HepG2 (cell line): ENCODE measurements around the gene LHPP. TPM values are rescaled to one million over a fixed set of nuclear protein-coding genes. Genes with fewer than 3 reads are reported as not detected.

Source experiments
- ATAC-seq: fragments of 200-7000 bp; cut with Tn5 transposase; 3 replicates; pipeline ENCODE4 v1.9.1; 2020; ENCODE audit warnings: mild to moderate bottlenecking, moderate library complexity
- BruUV-seq: library from RNA; stranded (reverse); fragments of 400-500 nt; replicated peaks from 2 replicates; lab custom pipeline; 2021; lab: Mats Ljungman, UMichigan
- CTCF ChIA-PET: fragments of 300-600 bp; formaldehyde crosslinking; extraction: SDS; loops from one replicate; lab custom pipeline; 2021; ENCODE audit warnings: low total read pairs, inconsistent platforms, low intra/inter-chr PET ratio; lab: Yijun Ruan, JAX
- POLR2A ChIA-PET: fragments of 350-600 bp; sonication (Branson Sonifier 250); formaldehyde crosslinking; loops from one replicate; lab custom pipeline; 2020; ENCODE audit warnings: antibody characterized with exemption, inconsistent platforms; lab: Yijun Ruan, JAX
- DNase-seq: peaks from one replicate; pipeline ENCODE4 v3.0.0-alpha.2; 2015; ENCODE audit warnings: low spot score
- FAIRE-seq: peaks from 3 replicates; lab custom pipeline; 2011; peaks lifted over from hg19 to GRCh38; lab: Jason Lieb, UNC
- H2AFZ ChIP-seq: one replicate; pipeline ENCODE4 v1.6.1; 2011; ENCODE audit warnings: low read length, inconsistent platforms
- H3K27ac ChIP-seq: fragments of 300-600 bp; 3 replicates; pipeline ENCODE4 v1.8.0; 2011; ENCODE audit warnings: mixed run types, mild to moderate bottlenecking, mixed read lengths, low read length, inconsistent platforms; ENCODE audit not compliant: insufficient read depth; ENCODE audit errors: extremely low read length
- H3K27me3 ChIP-seq, 2 experiments: fragments of 200-600 bp in 1 of 2; 2 replicates in 1 of 2; 3 replicates in 1 of 2; pipeline versions ENCODE4 v1.6.0 to v1.8.0; 2011; ENCODE audit warnings: low read length in 2 of 2, mild to moderate bottlenecking in 2 of 2, moderate library complexity in 2 of 2, inconsistent platforms in 1 of 2; ENCODE audit not compliant: insufficient read depth in 2 of 2, control insufficient read depth in 1 of 2
- H3K36me3 ChIP-seq, 2 experiments: fragments of 200-600 bp in 1 of 2; replicated peaks in 1 of 2; 2 replicates in 1 of 2; 3 replicates in 1 of 2; pipeline versions ENCODE4 v1.5.1 to v1.8.0; 2011; ENCODE audit warnings: low read length in 2 of 2, inconsistent platforms in 1 of 2; ENCODE audit not compliant: insufficient read depth in 2 of 2, control insufficient read depth in 1 of 2
- H3K4me1 ChIP-seq: 2 replicates; pipeline ENCODE4 v1.5.1; 2012; ENCODE audit warnings: low read length, inconsistent platforms; ENCODE audit not compliant: insufficient read depth
- H3K4me2 ChIP-seq: 2 replicates; pipeline ENCODE4 v1.6.0; 2011; ENCODE audit warnings: low read depth, low read length, inconsistent platforms
- H3K4me3 ChIP-seq, 3 experiments: fragments of 200-600 bp in 1 of 3; sonication (generic), shearing (Covaris generic) in 1 of 3; replicated peaks in 1 of 3; 2 replicates each; pipeline ENCODE4 v1.5.1; 2011 to 2016; ENCODE audit warnings: low read length in 3 of 3, inconsistent platforms in 2 of 3, low read depth in 2 of 3, mild to moderate bottlenecking in 2 of 3, control low read depth in 1 of 3, mixed read lengths in 1 of 3; ENCODE audit not compliant: insufficient read depth in 1 of 3
- H3K79me2 ChIP-seq: one replicate; pipeline ENCODE4 v1.6.1; 2011; ENCODE audit warnings: low read length, inconsistent platforms; ENCODE audit not compliant: insufficient read depth
- H3K9ac ChIP-seq: 2 replicates; pipeline ENCODE4 v1.6.0; 2011; ENCODE audit warnings: mild to moderate bottlenecking, low read depth, low read length, inconsistent platforms; ENCODE audit not compliant: insufficient read depth
- H3K9me3 ChIP-seq: 2 replicates; pipeline ENCODE4 v1.5.1; 2012; ENCODE audit warnings: mild to moderate bottlenecking, low read length
- H4K20me1 ChIP-seq: 2 replicates; pipeline ENCODE4 v1.6.0; 2011; ENCODE audit warnings: inconsistent platforms, mild to moderate bottlenecking, low read length, moderate library complexity; ENCODE audit not compliant: insufficient read depth
- DNMT3B ChIP-seq: conservative IDR thresholded peaks from 2 replicates; pipeline ENCODE4 v1.6.1; 2016; ENCODE audit warnings: missing biosample characterization, control low read depth
- ERF ChIP-seq: IDR thresholded peaks from 2 replicates; pipeline ENCODE4 v1.6.1; 2018; ENCODE audit warnings: missing biosample characterization, missing genetic modification reagents
- KAT8 ChIP-seq: IDR thresholded peaks from 2 replicates; pipeline ENCODE4 v1.6.1; 2016; ENCODE audit warnings: missing genetic modification reagents, missing compliant biosample characterization
- MAFK ChIP-seq, 2 experiments: IDR thresholded peaks in 1 of 2; conservative IDR thresholded peaks in 1 of 2; 2 replicates each; pipeline ENCODE4 v1.6.1; 2011; ENCODE audit warnings: improper control_type of control experiment in 2 of 2, low read length in 2 of 2
- RXRB ChIP-seq: IDR thresholded peaks from 2 replicates; pipeline ENCODE4 v1.6.1; 2016; ENCODE audit warnings: borderline replicate concordance, missing genetic modification reagents, missing compliant biosample characterization
- SMAD3 ChIP-seq: sonication (generic); formaldehyde crosslinking; IDR thresholded peaks from 2 replicates; pipeline ENCODE4 v1.4.0; 2020; ENCODE audit warnings: missing genetic modification reagents
- ZNF407 ChIP-seq: sonication (generic); formaldehyde crosslinking; IDR thresholded peaks from one replicate; pipeline ENCODE4 v1.5.1; 2020; ENCODE audit warnings: mild to moderate bottlenecking, missing genetic modification reagents; ENCODE audit errors: not compliant biosample characterization
- ZNF431 ChIP-seq: sonication (generic); formaldehyde crosslinking; IDR thresholded peaks from 2 replicates; pipeline ENCODE4 v1.9.0; 2022; ENCODE audit warnings: missing genetic modification reagents, low read depth, mild to moderate bottlenecking, borderline replicate concordance
- ZNF883 ChIP-seq: sonication (generic); formaldehyde crosslinking; IDR thresholded peaks from 2 replicates; pipeline ENCODE4 v1.5.1; 2020; ENCODE audit warnings: mild to moderate bottlenecking, missing genetic modification reagents; ENCODE audit errors: not compliant biosample characterization
- ZSCAN22 ChIP-seq: sonication (generic); formaldehyde crosslinking; IDR thresholded peaks from 2 replicates; pipeline ENCODE4 v1.4.0; 2020; ENCODE audit warnings: mild to moderate bottlenecking, missing genetic modification reagents
- WGBS: methylation state at CpG from one replicate; pipeline ENCODE4 v1.1.6; 2017; ENCODE audit warnings: low lambda C conversion rate; 5-methylcytosine and 5-hydroxymethylcytosine counted together
- in situ Hi-C: cut with HindIII; loops from 2 replicates; pipeline ENCODE4 v1.10.0; 2017; ENCODE audit warnings: low pct_unique_long_range_greater_than_20kb; ENCODE audit not compliant: extremely low pct_ligation_motif_present
- intact Hi-C: fragments of 100-400 bp; cut with micrococcal nuclease; formaldehyde crosslinking; loops from one replicate; pipeline ENCODE4 v1.10.0; 2022; ENCODE audit not compliant: unreplicated experiment
- polyA plus RNA-seq, 8 experiments: library from polyadenylated mRNA; depleted of rRNA in 3 of 8; stranded (reverse) in 7 of 8; unstranded in 1 of 8; fragments of >200 nt; fragmentation: Illumina TruSeq in 4 of 8; extraction: Trizol in 4 of 8; gene quantifications; 2 replicates each; pipeline versions ENCODE4 v1.2.1 to v1.2.3, GENCODE V29; 2011 to 2016; ENCODE audit warnings: low read depth in 4 of 8, missing spikeins in 1 of 8, mixed read lengths in 1 of 8; ENCODE audit not compliant: insufficient read depth in 1 of 8
- total RNA-seq, 5 experiments: library from RNA; depleted of rRNA; stranded (reverse); fragments of >200 nt; fragmentation: Illumina TruSeq; extraction: Trizol; gene quantifications; 2 replicates each; pipeline ENCODE4 v1.2.3, GENCODE V29; 2016; ENCODE audit warnings: low read depth in 1 of 5

Gene LHPP
- total and polyA plus RNA-seq, 2 of the 13 experiments (the other 11 are each of a cell fraction or from before 2014, with no cell fraction given) = 5.2 to 13.1 TPM

DNA sequence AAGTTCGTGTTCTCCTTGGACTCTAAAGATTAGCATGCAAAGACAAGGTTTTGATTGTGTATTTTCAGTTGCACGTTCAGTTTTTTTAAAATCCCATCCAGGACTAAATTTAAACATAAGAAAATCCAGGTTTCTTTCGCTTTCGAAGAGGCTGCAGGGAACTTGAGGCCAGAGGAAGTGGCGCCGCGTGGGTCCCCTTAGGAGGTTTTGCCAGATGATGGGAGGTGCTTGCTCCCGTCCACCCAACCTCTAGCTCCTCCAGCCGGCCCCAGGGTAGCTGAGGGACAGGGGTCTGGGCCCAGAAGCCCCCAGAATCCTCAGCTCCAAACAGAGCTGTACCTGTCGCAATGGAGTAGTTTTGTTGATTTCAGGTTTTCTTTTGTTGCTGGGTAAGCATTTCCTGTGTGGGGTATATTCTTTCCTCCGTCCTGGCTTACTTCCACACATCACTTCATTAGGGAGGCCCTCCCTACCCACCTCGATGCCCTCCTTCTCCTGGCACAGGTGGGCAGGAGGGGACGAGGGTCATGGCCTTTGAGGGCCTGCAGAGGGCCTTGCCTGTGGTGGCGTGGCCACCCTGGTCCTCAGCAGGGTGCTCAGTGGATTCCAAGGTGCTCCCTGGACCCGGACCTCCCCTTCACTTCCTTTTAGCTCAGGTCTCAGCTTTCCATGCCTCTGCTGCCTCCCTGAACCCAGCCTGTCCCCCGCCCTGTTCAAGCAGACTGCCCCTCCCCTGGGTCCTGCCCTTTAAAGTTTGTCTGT is 32.6 kb downstream of the LHPP start:
- ATAC-seq = no peak
- no peak overlapping the region for H3K4me2 ChIP-seq
- no peaks in the 10 kb centered on the region for H3K27me3 ChIP-seq
- in situ Hi-C loops = no loop called here
- WGBS = 69% methylated on average over 14 of the region's 16 CpGs
- no peaks in the 10 kb centered on the region for H3K9me3 ChIP-seq
- H4K20me1 ChIP-seq = no peaks in the 10 kb centered on the region
- H3K79me2 ChIP-seq = no peaks in the 10 kb centered on the region
- ChIA-PET POLR2A (no interaction called here), CTCF (no interaction called here)
- H3K27ac ChIP-seq = no peak overlapping the region
- no peak overlapping the region for H3K9ac ChIP-seq
- DNase-seq = no peak
- H2AFZ ChIP-seq = no peak overlapping the region
- no TSS peak for BruUV-seq
- H3K4me3 ChIP-seq = no peak overlapping the region
- intact Hi-C loops = no loop called here
- FAIRE-seq = no peak
- TF ChIP-seq MAFK (conservative IDR thresholded peaks at IDR 0.05 in 1 of 2, IDR thresholded peaks at IDR 0.05 in 1 of 2; ENCODE audit: low read length in 2 of 2) = peak in 1 of 2 experiments; percentile 16; a peak in 1 of 4 replicates
- TF ChIP-seq ERF (CRISPR knock-in tag) = no peak
- H3K36me3 ChIP-seq = no peaks in the 10 kb centered on the region
- peaks cover 14% of the 10 kb centered on the region for H3K4me1 ChIP-seq

DNA sequence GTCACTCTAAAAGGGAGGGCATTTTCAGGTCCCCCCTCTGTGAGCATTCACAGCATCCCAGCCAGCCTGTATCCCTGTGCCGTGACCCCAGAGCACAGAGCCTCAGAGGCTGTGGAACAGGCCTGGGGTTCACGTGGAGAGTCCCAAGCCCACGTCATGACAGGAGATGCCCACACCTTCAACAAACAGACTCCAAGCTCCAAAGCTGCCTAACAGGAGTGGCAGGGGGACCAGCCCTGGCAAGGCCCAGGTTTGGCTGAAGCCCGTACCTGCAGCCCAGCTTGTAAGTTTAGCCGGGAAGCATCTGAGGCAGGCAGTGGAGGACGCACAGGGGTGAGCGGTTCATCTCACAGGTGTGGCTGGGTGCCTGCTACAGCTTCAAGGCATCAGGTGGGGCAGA is 33.5 kb downstream of the LHPP start:
- Histone ChIP-seq H3K27ac (no peak overlapping the region), H3K27me3 (no peaks in the 10 kb centered on the region), H3K4me3 (no peak overlapping the region), H4K20me1 (no peaks in the 10 kb centered on the region), H3K4me1 (peaks cover 14% of the 10 kb centered on the region), H2AFZ (no peak overlapping the region), H3K36me3 (no peaks in the 10 kb centered on the region), H3K79me2 (no peaks in the 10 kb centered on the region), H3K9ac (no peak overlapping the region), H3K4me2 (no peak overlapping the region), H3K9me3 (no peaks in the 10 kb centered on the region)
- no TSS peak for BruUV-seq
- in situ Hi-C loops = no loop called here
- no peak for FAIRE-seq
- intact Hi-C loops = no loop called here
- 89% methylated on average over 7 of the region's 7 CpGs for WGBS
- POLR2A ChIA-PET = interaction anchor here (0.8 to 1.7 kb wide), 2 partner anchors 76 to 77 kb away, joined by 3 to 4 read pairs; partner anchors contain the start of gene OAT
- ATAC-seq = no peak
- DNase-seq = no peak
- CTCF ChIA-PET = no interaction called here
- TF ChIP-seq ZNF883 (no peak), ZSCAN22 (no peak), DNMT3B (CRISPR knock-in tag) (no peak), RXRB (CRISPR knock-in tag) (no peak), ZNF407 (CRISPR knock-in tag) (no peak), KAT8 (CRISPR knock-in tag) (no peak), ZNF431 (CRISPR knock-in tag) (no peak), SMAD3 (CRISPR knock-in tag) (no peak)
